Dedifferentiated amniotic fluid mesenchymal stem cell (primary cell): Measurements from ENCODE around the gene RYR1.
A peak's percentile ranks its signal among the peaks of the same experiment; 100 is the strongest.
"Not testable (repeated sequence)": the region's sequence is repeated elsewhere in the genome, so short reads cannot be mapped to it uniquely, and the experiment has no call there.

Experiments used
- DNase-seq: peaks from one replicate; pipeline ENCODE4 v3.0.0-alpha.2; 2016; ENCODE audit errors: extremely low spot score

RYR1 gene

GRCh38 chr19:38538793-38539528 lies 105.5 kb downstream of the RYR1 start:
- no peak for DNase-seq

- DNase-seq: no peak
These were observed 106.3 kb downstream of the RYR1 start for GRCh38 chr19:38539751-38540150.

- DNase-seq: no peak
These were observed 108.5 kb downstream of the RYR1 start for GRCh38 chr19:38542040-38542439.

- no peak for DNase-seq
These were observed 109.9 kb downstream of the RYR1 start for GRCh38 chr19:38543286-38543806.

- no peak for DNase-seq
These were observed 110.5 kb downstream of the RYR1 start for GRCh38 chr19:38543807-38544568.

GRCh38 chr19:38544569-38545315 lies 111.3 kb downstream of the RYR1 start:
- peak; percentile 74 for DNase-seq

GRCh38 chr19:38545596-38545995 lies 112.1 kb downstream of the RYR1 start:
- no peak for DNase-seq

- no peak for DNase-seq
These were observed 113.9 kb downstream of the RYR1 start for GRCh38 chr19:38547421-38547820.

- no peak for DNase-seq
These were observed 115.6 kb downstream of the RYR1 start for GRCh38 chr19:38549061-38549460.

- DNase-seq: no peak
These were observed 116.5 kb downstream of the RYR1 start for GRCh38 chr19:38549942-38550341.

- DNase-seq: no peak
These were observed 116.9 kb downstream of the RYR1 start for GRCh38 chr19:38550376-38550775.

GRCh38 chr19:38551450-38551813 lies 117.9 kb downstream of the RYR1 start:
- no peak for DNase-seq

- not testable (repeated sequence) for DNase-seq
These were observed 119.7 kb downstream of the RYR1 start for GRCh38 chr19:38553239-38553638.

GRCh38 chr19:38554676-38555141 lies 121.2 kb downstream of the RYR1 start:
- no peak for DNase-seq

- DNase-seq: no peak
These were observed 121.7 kb downstream of the RYR1 start for GRCh38 chr19:38555200-38555599.

GRCh38 chr19:38556521-38557174 lies 123.2 kb downstream of the RYR1 start:
- DNase-seq: no peak

GRCh38 chr19:38557205-38557799 lies 123.8 kb downstream of the RYR1 start:
- DNase-seq: no peak

GRCh38 chr19:38558933-38559332 lies 125.4 kb downstream of the RYR1 start:
- DNase-seq: not testable (repeated sequence)

GRCh38 chr19:38559428-38560401 lies 126.2 kb downstream of the RYR1 start:
- no peak for DNase-seq

- no peak for DNase-seq
These were observed 127.6 kb downstream of the RYR1 start for GRCh38 chr19:38561053-38561606.
